ENCODE results near the gene ANKS1A.

- TF ChIP-seq, protein P1, sequence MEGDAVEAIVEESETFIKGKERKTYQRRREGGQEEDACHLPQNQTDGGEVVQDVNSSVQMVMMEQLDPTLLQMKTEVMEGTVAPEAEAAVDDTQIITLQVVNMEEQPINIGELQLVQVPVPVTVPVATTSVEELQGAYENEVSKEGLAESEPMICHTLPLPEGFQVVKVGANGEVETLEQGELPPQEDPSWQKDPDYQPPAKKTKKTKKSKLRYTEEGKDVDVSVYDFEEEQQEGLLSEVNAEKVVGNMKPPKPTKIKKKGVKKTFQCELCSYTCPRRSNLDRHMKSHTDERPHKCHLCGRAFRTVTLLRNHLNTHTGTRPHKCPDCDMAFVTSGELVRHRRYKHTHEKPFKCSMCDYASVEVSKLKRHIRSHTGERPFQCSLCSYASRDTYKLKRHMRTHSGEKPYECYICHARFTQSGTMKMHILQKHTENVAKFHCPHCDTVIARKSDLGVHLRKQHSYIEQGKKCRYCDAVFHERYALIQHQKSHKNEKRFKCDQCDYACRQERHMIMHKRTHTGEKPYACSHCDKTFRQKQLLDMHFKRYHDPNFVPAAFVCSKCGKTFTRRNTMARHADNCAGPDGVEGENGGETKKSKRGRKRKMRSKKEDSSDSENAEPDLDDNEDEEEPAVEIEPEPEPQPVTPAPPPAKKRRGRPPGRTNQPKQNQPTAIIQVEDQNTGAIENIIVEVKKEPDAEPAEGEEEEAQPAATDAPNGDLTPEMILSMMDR (IDR thresholded peaks at IDR 0.05): no peak
- TF ChIP-seq KDM1A (IDR thresholded peaks at IDR 0.05; ENCODE audit: low read depth) (no peak), POLR2A (IDR thresholded peaks at IDR 0.05; ENCODE audit: low read length) (no peak), USF2 (IDR thresholded peaks at IDR 0.05) (no peak), RNF2 (IDR thresholded peaks at IDR 0.05; ENCODE audit: borderline replicate concordance, low read depth) (no peak), HMGXB4 (CRISPR knock-in tag; IDR thresholded peaks at IDR 0.05; ENCODE audit: borderline replicate concordance) (no peak), CHD2 (IDR thresholded peaks at IDR 0.05; ENCODE audit: low read length, partially characterized antibody) (no peak), BHLHE40 (IDR thresholded peaks at IDR 0.05; ENCODE audit: low read depth, low read length) (no peak)
- TF ChIP-seq, protein P2, sequence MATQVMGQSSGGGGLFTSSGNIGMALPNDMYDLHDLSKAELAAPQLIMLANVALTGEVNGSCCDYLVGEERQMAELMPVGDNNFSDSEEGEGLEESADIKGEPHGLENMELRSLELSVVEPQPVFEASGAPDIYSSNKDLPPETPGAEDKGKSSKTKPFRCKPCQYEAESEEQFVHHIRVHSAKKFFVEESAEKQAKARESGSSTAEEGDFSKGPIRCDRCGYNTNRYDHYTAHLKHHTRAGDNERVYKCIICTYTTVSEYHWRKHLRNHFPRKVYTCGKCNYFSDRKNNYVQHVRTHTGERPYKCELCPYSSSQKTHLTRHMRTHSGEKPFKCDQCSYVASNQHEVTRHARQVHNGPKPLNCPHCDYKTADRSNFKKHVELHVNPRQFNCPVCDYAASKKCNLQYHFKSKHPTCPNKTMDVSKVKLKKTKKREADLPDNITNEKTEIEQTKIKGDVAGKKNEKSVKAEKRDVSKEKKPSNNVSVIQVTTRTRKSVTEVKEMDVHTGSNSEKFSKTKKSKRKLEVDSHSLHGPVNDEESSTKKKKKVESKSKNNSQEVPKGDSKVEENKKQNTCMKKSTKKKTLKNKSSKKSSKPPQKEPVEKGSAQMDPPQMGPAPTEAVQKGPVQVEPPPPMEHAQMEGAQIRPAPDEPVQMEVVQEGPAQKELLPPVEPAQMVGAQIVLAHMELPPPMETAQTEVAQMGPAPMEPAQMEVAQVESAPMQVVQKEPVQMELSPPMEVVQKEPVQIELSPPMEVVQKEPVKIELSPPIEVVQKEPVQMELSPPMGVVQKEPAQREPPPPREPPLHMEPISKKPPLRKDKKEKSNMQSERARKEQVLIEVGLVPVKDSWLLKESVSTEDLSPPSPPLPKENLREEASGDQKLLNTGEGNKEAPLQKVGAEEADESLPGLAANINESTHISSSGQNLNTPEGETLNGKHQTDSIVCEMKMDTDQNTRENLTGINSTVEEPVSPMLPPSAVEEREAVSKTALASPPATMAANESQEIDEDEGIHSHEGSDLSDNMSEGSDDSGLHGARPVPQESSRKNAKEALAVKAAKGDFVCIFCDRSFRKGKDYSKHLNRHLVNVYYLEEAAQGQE (IDR thresholded peaks at IDR 0.05): no peak
These were observed 155.8 kb downstream of the ANKS1A start for GRCh38 chr6:35044761-35045421.

Data from A549 (cell line).